GM18867 (cell line): ENCODE results near the gene ADGRL2.

ENCODE experiments used
- ATAC-seq: cut with Tn5 transposase; IDR thresholded peaks from one replicate; pipeline ENCODE4 v1.9.1; 2021; ENCODE audit warnings: mild to moderate bottlenecking, moderate library complexity; ENCODE audit not compliant: unreplicated experiment

ADGRL2 gene

DNA sequence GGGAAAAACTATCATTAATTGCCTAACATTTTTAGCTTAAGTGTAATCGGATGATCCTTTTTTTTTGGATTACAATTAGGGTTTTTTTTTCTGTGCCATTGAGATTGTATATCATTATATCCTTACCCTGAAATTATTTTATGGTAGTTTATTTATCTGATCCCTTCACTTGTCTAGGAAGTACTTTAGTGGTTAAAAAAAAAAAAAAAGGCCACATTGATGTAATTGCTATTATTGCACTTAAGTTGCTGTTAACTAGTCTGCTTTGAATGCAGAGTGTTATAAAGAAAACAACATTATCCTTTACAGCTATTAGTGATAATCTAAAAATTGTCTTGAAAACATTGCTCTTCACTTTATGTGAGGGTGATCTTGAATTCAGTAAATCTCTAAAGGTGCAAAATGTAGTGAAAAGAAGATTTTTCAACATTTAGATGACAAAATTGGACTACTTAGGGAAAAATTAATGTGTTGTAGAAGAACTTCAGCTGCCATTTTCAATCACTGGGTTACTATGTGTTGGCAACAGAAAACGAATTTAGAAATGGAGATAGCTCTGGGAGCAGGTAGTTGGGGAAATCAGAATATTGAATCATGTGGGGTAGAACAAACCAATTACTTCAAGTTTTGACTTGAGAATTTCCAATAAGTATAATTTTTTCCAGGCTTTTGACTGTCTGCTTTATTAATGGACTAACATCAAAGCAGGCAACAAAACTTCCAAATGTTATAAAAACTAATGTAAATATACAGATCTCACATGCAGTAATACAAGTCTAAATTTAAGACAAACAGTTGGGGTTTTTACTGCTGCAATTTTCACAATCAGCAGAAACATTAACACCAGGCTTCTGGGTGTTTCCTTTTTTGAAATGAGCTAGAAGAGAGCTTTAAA, 5.0 kb downstream of the ADGRL2 start:
- no peak for ATAC-seq

DNA sequence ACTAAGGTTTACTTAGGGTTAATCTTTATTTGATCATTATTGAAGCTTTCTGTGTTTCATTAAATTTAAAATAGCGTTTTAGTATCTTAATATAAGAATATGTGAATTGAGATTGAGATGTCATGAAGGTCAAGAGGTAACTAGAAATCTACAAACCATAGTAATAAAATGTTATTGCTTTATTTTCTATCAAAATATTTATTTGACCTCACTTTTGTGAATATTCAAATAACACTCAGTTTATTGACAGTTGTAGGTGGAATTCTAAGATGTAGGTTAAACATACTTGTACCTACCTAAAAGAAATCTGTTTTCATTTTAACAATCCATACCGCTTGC, 5.7 kb downstream of the ADGRL2 start:
- no peak for ATAC-seq

DNA sequence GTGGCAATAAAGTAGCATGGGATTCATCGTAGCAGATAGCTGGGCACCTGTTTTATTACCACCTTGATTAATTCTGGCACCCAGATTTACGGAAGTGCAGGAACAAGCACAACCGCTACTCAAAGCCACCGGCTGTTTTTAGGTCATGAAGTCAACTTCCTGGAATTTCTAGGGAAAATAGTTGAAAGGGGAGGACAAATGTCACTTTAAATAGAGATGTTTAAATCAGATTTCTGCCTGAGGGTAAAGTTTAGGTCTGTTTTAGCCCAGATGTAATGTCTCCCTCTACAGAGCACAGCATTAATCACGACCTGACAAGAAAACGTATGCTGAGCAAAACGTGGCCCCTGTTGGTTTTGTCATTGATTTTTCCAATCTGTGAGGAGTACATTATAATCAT, 8.0 kb downstream of the ADGRL2 start:
- no peak for ATAC-seq

DNA sequence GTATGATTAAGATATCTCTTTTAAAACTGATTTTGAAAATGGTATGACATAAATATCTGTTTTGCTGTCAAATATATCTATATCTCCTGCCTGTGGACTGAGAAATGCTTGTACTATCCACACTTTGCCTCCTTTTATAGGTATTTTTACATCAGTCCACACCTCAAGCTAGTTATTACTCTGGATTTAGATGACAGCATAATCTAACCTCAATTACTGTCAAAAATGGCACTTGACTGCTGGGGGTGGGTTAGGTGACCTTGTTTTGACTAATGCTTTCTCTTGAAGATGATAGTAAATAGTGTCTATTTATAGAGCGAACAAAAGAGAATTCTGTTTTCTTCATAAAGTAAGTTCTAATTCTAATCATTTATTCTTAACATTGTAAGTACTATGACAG, 9.1 kb downstream of the ADGRL2 start:
- ATAC-seq: no peak

DNA sequence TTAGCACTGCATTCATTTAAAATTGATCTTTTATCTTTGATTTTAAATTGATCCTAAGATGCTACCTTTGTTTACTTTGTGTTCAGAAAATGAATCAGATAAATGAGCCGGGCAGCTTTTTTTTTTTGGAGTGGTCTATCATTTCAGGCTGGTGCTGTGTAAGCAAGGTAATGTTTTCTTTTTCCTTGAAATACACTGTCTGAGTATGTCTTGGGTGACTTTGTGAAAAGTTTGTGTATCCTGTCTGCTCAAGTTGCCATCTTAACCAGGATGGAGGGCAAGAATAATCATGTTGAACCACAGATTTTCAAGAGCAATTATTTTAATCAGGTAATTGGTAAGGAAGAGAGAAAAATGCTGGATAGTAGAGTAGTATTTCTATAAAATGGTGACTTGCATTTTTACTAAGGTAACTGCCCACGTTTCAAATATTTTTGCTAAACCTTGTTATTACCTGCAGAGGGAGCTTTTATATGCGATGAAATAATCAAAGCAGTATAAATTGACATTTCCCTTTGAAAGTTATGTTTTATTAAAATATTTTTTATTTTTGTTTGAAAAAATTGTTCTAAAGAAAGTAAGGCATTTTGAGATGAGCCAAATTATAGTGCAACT, 11.1 kb downstream of the ADGRL2 start:
- no peak for ATAC-seq

DNA sequence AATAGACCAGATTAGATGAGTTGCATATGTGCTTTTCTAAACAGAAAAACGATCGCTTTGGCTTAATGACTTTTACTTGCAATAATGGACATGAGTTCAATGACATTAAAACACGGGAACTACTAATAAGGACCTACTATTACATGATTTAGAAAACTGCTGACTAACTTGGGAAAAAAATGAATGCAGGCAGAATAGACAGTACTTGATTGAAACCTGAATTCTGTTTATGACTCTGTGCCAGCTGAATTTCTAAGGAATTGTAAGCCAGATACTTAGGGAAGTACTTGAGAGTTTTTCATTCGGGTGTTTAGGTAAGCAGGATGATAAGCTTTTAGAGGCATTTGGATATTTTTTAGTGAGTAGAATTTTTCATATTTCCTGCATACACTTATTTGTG, 12.0 kb downstream of the ADGRL2 start:
- no peak for ATAC-seq

DNA sequence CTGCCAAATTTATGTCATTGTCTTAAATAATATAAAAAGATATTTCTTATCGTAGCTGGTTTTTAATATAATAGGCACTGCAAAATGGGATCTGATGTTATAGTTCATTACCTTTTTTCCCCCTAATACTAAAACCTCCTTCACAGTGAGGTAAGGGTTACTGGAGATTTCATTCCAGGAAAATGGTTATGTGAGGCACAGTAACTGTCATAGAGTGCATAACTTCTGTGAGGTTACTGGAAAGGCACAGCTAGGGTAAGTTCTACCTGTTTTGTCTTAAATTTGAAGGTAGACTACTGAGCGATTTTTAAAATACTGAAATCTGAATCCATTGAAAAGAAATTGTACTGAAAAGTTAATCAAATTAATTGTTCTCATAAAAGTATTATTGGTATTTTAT, 13.0 kb downstream of the ADGRL2 start:
- ATAC-seq: no peak

DNA sequence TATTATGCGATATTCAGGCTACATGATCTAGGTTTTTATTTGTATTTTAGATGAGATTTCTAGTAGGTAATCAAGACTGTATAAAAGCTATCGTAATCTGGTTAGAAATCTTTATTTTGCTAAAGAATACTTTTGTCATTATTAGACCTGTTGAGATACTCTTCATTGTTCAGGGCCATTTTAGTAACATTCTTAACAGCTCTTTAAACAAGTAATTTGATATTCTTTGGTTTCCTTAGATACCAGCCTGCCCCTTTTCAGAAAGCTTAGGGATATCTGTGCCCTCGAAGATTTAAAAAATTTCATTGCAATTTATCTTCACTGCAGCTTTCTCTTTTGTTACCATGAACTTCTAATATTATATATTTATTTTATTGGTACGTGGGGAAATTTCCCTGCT, 18.9 kb downstream of the ADGRL2 start:
- ATAC-seq: no peak

DNA sequence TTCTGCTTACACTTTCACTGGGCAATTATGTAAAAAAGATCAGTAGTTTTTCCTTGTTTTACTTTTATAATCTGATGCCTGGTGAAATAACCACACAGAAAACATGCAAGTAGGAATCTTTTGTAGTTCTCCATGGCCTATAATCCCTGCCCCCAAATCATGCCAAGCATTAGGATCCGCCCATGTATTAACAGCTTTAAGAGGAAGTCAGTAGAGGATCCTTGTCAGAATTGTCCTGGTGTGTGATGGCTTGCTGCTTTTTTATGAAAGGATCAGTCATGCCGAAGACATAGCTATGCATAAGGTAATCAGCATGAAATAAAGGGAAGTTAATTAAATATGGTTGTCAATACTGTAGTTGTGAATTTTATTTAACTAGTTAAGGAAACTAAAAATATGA, 20.0 kb downstream of the ADGRL2 start:
- no peak for ATAC-seq

DNA sequence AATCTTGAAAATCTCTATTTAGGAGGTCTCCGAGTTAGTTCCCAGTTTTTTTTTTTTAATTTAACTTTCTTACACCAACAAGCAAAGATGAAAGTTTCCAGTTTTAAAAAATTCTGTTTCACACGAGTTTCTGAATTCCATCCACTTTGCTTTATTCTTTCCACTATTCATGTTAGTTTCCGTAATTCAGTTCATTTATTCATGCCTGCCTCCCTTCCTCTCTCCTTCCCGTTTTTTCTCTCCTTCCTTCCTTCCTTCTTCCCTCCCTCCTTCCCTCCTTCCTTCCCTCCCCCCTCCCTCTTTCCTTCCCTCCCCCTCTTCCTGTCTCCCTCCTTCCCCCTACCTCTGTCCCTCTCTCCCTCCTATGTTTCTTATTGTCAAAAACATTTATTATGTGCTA, 22.3 kb downstream of the ADGRL2 start:
- no peak for ATAC-seq

DNA sequence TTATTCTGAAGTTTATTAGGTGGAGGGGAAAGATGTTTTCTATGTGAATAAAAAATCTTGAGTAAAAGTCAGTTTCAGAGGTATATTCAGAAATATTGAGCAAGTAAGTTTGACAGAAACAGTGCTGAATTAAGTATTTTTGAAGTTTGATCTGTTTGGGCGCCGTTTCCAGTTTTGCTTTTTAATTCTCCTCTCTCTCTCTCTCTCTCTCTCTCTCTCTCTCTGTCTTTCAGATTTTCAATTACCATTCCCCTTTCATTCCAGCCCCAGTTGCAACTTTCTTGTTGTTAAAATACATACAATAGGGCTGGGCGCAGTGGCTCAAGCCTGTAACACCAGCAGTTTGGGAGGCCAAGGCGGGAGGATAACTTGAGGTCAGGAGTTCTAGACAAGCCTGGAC, 24.0 kb downstream of the ADGRL2 start:
- no peak for ATAC-seq

DNA sequence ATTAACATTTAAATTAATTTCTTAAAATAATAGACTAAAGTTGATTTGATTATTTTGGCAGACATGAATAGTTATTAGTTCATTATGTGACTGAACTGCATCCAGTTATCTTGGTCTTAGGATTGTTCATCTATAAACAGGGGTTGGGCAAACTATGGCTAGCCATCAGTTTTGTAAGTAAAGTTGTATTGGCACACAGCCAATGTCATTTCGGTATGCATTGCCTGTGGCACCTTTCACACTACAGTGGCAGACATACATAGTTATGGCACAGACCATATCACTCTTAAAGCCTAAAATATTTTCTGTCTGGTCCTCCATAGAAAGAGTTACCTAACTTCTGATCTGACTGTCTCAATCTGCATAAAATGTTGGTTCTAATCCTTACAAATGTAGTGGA, 27.2 kb downstream of the ADGRL2 start:
- ATAC-seq: no peak

DNA sequence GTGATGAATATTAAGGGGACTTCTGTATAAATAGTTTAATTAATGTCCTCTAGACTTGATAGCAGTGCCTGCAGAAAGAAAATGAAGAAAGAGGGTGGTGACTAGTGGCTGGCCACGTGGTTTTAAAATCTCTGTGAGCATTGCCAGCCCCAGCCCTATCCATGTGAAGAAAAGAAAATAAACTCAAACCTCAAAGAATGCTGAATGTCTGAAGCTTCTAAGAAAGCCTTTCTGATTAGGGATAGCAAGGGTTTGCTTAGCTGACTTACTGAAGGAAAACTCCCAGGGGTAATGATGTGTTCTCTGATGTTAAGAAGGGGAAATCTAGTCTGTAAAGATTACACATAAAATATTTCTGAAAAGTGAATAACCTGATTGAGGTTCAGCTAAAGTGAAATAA, 31.8 kb downstream of the ADGRL2 start:
- no peak for ATAC-seq

DNA sequence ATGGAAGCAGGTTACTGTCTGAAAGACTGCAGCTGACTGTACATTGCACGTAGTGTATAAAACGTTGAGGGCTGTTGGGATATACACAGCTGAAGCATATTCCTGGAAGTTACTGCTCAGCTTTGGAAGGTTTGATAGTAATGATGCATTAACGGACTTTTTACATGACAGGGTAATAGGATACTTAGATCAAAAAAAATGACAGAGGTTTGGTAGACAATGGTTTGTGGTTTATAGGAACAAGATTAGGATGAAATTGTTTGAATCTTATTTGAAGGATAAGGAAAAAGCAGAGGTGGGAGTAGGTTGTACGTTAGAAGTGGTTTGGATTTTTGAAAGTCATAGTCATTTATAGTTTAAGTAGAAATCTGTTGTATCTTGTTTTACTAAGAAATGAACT, 33.0 kb downstream of the ADGRL2 start:
- no peak for ATAC-seq

DNA sequence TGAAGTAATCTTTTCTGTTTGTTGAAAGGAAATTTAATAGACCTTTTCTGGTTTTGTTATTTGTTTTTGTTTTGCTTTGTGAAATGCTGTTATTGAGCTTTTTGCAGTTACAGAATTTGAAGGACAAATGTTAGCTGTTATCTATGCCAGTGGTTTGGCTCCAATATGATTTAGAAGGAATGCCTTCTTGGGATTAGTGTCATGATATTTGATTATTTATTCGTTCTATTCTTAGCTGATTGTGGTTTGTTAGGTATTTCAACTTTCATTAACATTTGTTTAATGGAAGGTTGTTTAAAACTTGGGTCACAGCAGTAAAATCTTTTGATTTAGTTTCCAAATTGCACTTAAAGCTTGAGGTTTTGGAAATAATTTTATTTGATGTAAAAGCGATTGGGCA, 33.5 kb downstream of the ADGRL2 start:
- ATAC-seq: no peak

DNA sequence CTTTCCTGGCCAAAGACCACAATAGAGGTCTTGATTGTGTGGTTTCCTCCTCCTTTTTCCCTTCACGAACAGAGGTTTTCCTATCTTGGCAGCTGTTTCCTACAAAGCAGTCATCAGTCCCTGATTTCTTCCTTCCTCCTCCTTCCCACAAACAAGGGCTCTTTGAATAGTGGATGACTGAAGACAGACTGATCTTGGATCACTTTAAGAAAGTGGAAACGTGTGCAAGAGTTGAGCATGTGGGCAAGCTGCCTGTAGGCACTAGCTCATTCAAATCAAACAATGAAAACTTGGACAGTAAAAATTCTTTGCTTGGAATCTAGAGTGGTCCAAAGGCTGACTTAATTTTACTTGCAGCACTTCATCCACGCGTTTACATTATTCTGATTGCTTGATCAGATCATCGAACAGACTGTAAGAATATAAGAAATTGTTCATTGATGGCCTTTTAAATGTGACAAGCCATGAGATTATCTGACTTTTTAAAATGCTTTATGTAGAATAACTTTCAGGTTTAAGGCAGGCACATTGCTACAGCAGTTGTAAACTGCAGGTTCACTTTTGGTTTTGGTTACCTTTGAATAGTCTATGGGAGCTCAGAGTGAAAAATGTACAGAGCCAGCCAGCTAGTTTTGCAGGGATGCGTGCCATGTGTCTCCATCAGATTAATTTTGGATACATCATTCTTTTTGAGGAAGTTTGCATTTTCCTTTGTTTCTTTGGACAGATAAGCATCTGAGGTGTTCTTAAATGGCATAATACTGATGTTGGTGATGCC, 34.4 kb downstream of the ADGRL2 start:
- no peak for ATAC-seq

DNA sequence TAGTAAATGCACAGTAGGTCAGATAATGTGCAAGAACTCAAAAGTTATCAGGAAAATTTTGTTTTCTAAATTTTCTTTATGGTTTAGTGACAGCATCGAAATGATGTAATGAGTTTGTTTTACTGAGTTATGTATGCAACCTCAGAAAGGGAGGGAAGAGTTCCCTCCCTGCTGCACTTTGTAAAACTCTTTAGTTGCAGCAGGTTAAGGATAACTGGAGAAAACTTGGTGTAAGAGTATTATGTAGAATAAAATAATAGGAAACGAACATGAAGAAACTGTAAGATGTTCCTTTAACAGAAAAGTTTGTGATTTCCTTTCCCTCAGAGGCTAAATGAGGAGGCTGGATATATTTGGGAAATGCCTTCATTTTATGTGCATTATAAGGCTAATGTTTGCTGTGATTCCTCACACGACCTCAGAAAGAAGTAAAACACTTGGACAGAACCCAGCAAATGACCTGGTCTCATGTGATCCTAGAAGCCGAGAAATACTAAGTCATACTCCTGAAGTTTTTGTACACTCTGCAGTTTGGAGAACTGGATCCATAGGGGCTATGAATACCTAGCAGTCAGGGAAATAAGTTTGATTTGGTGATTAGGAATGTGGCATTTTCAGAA, 35.4 kb downstream of the ADGRL2 start:
- ATAC-seq: no peak

DNA sequence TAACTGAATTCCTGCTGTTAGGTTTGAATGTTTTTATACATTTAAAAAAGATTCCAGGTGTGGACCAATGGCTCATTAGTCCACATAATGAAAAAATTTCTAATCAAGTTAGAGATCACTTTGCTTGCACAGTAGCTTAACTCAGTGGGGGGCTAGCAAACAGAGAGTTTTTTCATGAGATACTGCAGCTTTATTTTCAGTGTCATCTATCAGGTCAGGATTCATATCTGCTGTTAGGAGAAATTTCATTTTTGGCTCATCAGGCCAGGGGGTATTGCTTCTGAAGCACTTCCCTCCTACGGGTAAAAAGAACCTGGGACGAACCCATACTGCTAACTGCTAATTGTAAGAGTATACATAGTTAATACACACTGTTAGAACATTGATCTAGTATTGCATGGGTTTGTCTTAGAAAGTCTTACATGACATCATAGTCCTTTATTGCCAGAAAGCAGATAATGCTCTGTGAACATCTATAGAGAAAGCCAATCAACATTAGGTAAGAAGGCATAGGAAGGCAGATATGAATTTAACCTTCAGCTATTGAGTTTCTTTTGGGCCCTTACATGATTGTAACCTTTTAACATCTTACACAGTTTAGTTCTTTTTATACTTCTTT, 38.0 kb downstream of the ADGRL2 start:
- no peak for ATAC-seq

DNA sequence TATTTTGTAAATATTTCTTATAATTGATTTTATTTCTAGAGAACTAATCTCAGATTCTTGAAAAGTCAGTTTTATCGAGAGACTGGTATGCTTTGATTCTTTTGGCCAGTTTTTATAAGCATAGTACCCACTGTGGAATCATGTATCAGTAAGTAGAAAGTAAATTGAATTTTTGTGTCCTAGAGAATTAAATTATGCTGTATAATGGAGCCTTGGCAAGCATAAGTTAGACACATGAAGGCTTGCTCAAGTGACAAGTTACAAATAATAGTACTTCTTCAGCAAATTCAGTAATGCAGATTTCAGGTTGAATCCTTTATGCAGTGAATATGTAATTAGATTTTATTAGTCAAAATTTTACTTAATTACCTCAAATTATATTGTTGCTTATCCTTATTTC, 40.1 kb downstream of the ADGRL2 start:
- ATAC-seq: no peak

DNA sequence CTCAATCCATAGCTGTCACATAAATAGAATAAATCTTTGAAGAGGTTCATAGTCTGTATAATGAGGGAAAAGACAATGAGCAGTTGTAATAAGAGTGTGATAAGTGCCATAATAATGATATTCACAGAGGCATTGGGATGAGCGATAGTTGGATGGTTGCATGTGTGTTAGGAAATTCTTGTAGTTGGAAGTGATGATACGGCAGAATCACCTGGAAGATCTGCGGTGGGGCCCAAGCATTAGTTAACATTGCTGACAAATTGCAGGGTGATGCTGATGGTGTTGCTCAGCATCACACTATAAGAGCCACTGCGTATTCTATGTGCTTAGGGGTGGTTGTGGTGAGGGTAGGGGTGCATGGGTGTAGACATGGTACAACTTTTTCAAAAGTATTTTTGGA, 41.1 kb downstream of the ADGRL2 start:
- ATAC-seq: no peak

DNA sequence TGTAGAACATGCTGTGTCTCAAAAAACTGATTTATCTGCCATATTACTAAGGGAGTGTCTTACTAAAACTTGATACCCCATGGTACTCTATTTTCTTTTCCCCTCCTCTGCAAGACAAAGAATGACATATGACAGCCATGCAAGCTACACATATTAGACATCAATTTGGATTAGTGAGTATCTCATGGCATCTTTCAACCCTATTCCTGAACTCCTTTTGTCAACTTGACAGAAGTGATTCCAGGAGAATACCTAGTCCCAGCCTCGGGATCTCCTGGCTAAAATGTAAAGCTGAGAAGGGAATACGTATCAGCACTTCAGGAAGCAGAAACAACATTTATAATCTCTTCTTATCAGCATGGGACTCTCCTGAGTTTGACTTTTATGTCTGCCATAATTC, 43.7 kb downstream of the ADGRL2 start:
- no peak for ATAC-seq
